Memory B cell (primary cell): ENCODE measurements around the gene MFAP1.

Experiments used
- ATAC-seq: fragments of 150-1000 bp; cut with Tn5 transposase; 2 replicates; pipeline ENCODE4 v1.10.0; 2021; ENCODE audit warnings: low read depth, mild to moderate bottlenecking, moderate library complexity
- DNase-seq, 2 donors: peaks; one replicate each; pipeline ENCODE4 v3.0.0; 2022; ENCODE audit warnings: low spot score in 2 of 2
- H3K27ac Mint-ChIP-seq: one replicate; pipeline ENCODE4 v1.8.0; 2022; ENCODE audit warnings: mild to moderate bottlenecking, moderate library complexity, mixed read lengths
- H3K27me3 Mint-ChIP-seq: one replicate; pipeline ENCODE4 v1.8.0; 2022; ENCODE audit warnings: mixed read lengths
- H3K36me3 Mint-ChIP-seq: one replicate; pipeline ENCODE4 v1.8.0; 2022; ENCODE audit warnings: mild to moderate bottlenecking, mixed read lengths
- H3K4me1 Mint-ChIP-seq: one replicate; pipeline ENCODE4 v1.8.0; 2022; ENCODE audit warnings: mixed read lengths
- H3K4me3 Mint-ChIP-seq: one replicate; pipeline ENCODE4 v1.8.0; 2022; ENCODE audit warnings: mild to moderate bottlenecking, moderate library complexity, mixed read lengths
- H3K9me3 Mint-ChIP-seq: one replicate; pipeline ENCODE4 v1.8.0; 2022; ENCODE audit warnings: mixed read lengths

Gene MFAP1

DNA sequence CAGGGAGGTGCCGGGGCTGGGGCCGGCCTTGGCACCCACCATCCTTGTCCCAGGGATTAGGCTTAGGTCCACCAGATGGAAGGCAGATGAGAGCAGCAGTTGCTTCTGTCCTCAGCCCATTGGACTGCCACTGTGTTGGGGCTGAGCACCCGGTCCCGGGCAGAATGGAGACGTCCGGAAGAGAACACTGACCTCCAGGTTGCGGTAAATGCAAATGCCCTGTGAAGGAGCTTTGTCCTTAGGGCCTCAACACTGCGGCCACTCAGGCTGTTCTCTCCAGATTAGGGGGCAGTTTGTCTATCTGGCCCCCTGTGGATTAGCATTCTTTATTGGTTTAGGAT, 24.6 kb downstream of the MFAP1 start, which contains the start of gene SERINC4:
Gene SERINC4 (minus strand): TSS at position 276 of the 341 bp plus-strand sequence. CDS start 234 bp downstream, at position 42.
- peaks cover 34% of the 10 kb centered on the region for H3K4me1 Mint-ChIP-seq
- peaks cover 26% of the 10 kb centered on the region for H3K36me3 Mint-ChIP-seq
- peak within 1 kb of the TSS; percentile 98 for H3K27ac Mint-ChIP-seq
- peak within 1 kb of the TSS; percentile 100 for H3K4me3 Mint-ChIP-seq
- no peak for ATAC-seq
- H3K27me3 Mint-ChIP-seq = no peaks in the 10 kb centered on the region
- DNase-seq = no peak
- no peaks in the 10 kb centered on the region for H3K9me3 Mint-ChIP-seq

DNA sequence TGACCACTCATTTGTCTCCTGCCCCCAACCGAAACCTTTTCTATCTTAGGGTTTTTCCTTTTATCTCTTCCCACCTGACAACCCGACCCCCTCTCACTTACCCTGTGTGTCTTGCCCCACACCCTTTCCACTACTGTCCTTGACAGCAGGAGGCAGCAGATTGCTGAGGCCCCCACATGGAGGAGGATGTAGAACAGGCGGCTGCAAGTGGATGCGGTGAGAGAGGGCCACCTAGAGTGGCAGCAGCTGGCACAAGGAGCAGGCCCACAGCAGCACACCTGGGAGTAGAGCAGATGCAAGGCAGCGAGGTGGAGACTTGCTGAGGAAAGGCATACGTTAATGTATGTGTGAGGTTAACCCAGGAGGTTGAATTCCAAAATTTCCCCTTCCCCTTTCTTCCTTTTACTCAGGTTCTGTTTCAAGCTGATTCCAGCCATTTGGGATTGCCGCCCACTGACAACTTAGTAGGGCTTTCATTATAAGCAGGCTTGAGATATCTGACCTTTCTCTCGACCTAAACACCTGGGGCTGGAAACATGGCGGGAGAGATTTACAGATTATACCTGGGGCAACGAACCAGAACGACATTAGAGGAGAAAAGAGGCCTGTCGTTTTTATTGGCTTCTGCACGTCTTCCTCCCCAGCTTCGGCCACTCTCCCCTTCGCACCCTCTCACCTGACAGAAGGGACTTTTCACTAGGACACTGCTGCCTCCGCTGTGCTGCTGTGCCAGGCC, 25.1 kb downstream of the MFAP1 start:
- ATAC-seq = no peak

GRCh38 chr15:43796566-43796965, 27.9 kb downstream of the MFAP1 start:
- Mint-ChIP-seq H3K27me3 (no peaks in the 10 kb centered on the region), H3K36me3 (peaks cover 40% of the 10 kb centered on the region), H3K4me1 (peaks cover 45% of the 10 kb centered on the region), H3K4me3 (no peak overlapping the region), H3K9me3 (no peaks in the 10 kb centered on the region), H3K27ac (no peak overlapping the region)
- DNase-seq = no peak
- no peak for ATAC-seq

More for the DNA sequence above, 25.1 kb downstream of the MFAP1 start:
- Mint-ChIP-seq H3K27ac (peak overlapping the region; percentile 17), H3K4me3 (peak overlapping the region; percentile 24), H3K36me3 (peaks cover 31% of the 10 kb centered on the region), H3K27me3 (no peaks in the 10 kb centered on the region), H3K9me3 (no peaks in the 10 kb centered on the region), H3K4me1 (peaks cover 34% of the 10 kb centered on the region)
- DNase-seq = no peak

- Mint-ChIP-seq H3K4me3 (no peak overlapping the region), H3K4me1 (peaks cover 42% of the 10 kb centered on the region), H3K9me3 (no peaks in the 10 kb centered on the region), H3K36me3 (peaks cover 40% of the 10 kb centered on the region), H3K27me3 (no peaks in the 10 kb centered on the region), H3K27ac (no peak overlapping the region)
- DNase-seq = no peak
- ATAC-seq = no peak
These were observed 28.5 kb downstream of the MFAP1 start for GRCh38 chr15:43795997-43796396.

- Mint-ChIP-seq H3K36me3 (peaks cover 36% of the 10 kb centered on the region), H3K4me3 (no peak overlapping the region)
These were observed 29.3 kb downstream of the MFAP1 start for GRCh38 chr15:43795197-43795596.

GRCh38 chr15:43794269-43795037, 30.0 kb downstream of the MFAP1 start:
- H3K4me3 Mint-ChIP-seq = peak overlapping the region; percentile 49
- peak overlapping the region; percentile 42 for H3K27ac Mint-ChIP-seq
- H3K9me3 Mint-ChIP-seq = no peaks in the 10 kb centered on the region
- H3K4me1 Mint-ChIP-seq = peaks cover 32% of the 10 kb centered on the region
- DNase-seq = no peak
- H3K27me3 Mint-ChIP-seq = no peaks in the 10 kb centered on the region
- ATAC-seq = no peak
- peaks cover 33% of the 10 kb centered on the region for H3K36me3 Mint-ChIP-seq

More at GRCh38 chr15:43795197-43795596, 29.3 kb downstream of the MFAP1 start:
- Mint-ChIP-seq H3K9me3 (no peaks in the 10 kb centered on the region), H3K27ac (no peak overlapping the region), H3K4me1 (peaks cover 36% of the 10 kb centered on the region), H3K27me3 (no peaks in the 10 kb centered on the region)
- DNase-seq (no peak), ATAC-seq (no peak)

DNA sequence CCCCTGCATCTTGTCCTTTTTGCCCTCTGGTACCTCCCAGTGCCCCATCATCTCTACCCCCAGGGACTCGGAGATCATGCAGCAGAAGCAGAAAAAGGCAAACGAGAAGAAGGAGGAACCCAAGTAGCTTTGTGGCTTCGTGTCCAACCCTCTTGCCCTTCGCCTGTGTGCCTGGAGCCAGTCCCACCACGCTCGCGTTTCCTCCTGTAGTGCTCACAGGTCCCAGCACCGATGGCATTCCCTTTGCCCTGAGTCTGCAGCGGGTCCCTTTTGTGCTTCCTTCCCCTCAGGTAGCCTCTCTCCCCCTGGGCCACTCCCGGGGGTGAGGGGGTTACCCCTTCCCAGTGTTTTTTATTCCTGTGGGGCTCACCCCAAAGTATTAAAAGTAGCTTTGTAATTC, 30.8 kb downstream of the MFAP1 start:
- H3K27me3 Mint-ChIP-seq = no peaks in the 10 kb centered on the region
- H3K9me3 Mint-ChIP-seq = no peaks in the 10 kb centered on the region
- peaks cover 30% of the 10 kb centered on the region for H3K4me1 Mint-ChIP-seq
- no peak for ATAC-seq
- H3K27ac Mint-ChIP-seq = peak overlapping the region; percentile 96
- DNase-seq = no peak
- peaks cover 26% of the 10 kb centered on the region for H3K36me3 Mint-ChIP-seq
- peak overlapping the region; percentile 95 for H3K4me3 Mint-ChIP-seq

GRCh38 chr15:43792761-43793476, 31.6 kb downstream of the MFAP1 start:
- Mint-ChIP-seq H3K36me3 (peaks cover 23% of the 10 kb centered on the region), H3K9me3 (no peaks in the 10 kb centered on the region), H3K4me1 (peaks cover 30% of the 10 kb centered on the region), H3K4me3 (peak overlapping the region; percentile 95), H3K27ac (peak overlapping the region; percentile 96), H3K27me3 (no peaks in the 10 kb centered on the region)
- DNase-seq (no peak), ATAC-seq (no peak)

DNA sequence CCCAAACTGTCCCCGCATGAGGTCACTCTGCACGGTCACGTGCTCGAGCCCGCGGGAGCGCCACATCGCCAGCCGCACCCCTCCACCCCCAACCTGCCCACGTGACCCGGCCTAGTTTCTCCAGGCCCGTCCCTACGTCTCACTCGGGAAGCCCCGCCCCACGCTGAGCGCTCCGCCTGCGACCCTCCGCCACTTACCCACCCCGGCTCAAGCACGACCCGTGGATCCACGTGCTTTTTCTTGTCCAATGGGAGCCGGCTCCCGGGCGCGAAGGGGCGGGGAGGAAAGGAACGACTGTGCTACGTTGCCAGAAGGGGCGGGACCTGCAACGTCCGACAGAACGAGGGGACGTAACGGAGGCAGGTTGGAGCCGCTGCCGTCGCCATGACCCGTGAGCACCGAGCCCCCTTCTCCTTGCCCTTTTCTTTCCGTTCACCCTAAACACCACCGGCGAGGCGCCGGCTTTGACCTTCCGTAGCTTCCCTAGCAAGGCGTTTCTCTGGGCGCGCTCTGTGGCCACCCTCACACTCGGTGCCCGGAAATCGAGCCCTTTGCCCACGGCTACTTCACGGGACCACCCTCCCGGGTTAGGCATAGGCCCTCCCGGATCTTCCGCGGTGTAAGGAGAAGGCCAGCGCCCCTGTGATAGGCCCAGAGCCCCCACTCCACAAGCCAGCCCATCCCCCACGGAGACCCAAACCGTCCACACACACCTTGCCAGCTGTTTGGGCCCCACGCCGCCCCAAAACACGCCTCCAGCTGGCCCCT, 32.3 kb downstream of the MFAP1 start, which contains the start of gene SERF2:
Gene SERF2 (plus strand): TSS at position 328 of the 768 bp plus-strand sequence. CDS start 57 bp downstream, at position 385.
- DNase-seq = peak; percentile 92 to 97
- peak; percentile 84 for ATAC-seq
- H3K27me3 Mint-ChIP-seq = no peaks in the 10 kb centered on the region
- peaks cover 23% of the 10 kb centered on the region for H3K36me3 Mint-ChIP-seq
- peak within 1 kb of the TSS; percentile 96 for H3K27ac Mint-ChIP-seq
- H3K9me3 Mint-ChIP-seq = no peaks in the 10 kb centered on the region
- H3K4me1 Mint-ChIP-seq = peaks cover 30% of the 10 kb centered on the region
- peak within 1 kb of the TSS; percentile 95 for H3K4me3 Mint-ChIP-seq

- no peaks in the 10 kb centered on the region for H3K9me3 Mint-ChIP-seq
- ATAC-seq (peak; percentile 39), DNase-seq (peak in 1 of 2 donors; percentile 26)
- H3K36me3 Mint-ChIP-seq = peaks cover 10% of the 10 kb centered on the region
- peaks cover 3% of the 10 kb centered on the region for H3K27me3 Mint-ChIP-seq
- peak overlapping the region; percentile 71 for H3K4me3 Mint-ChIP-seq
- peak overlapping the region; percentile 90 for H3K27ac Mint-ChIP-seq
- H3K4me1 Mint-ChIP-seq = peaks cover 22% of the 10 kb centered on the region
These were observed 35.1 kb downstream of the MFAP1 start for GRCh38 chr15:43789409-43789808.

- peaks cover 17% of the 10 kb centered on the region for H3K4me1 Mint-ChIP-seq
- DNase-seq (no peak), ATAC-seq (no peak)
- peaks cover 2% of the 10 kb centered on the region for H3K27me3 Mint-ChIP-seq
- H3K36me3 Mint-ChIP-seq = peaks cover 3% of the 10 kb centered on the region
- no peaks in the 10 kb centered on the region for H3K9me3 Mint-ChIP-seq
- no peak overlapping the region for H3K4me3 Mint-ChIP-seq
- H3K27ac Mint-ChIP-seq = no peak overlapping the region
These were observed 45.5 kb downstream of the MFAP1 start for GRCh38 chr15:43779016-43779415.

DNA sequence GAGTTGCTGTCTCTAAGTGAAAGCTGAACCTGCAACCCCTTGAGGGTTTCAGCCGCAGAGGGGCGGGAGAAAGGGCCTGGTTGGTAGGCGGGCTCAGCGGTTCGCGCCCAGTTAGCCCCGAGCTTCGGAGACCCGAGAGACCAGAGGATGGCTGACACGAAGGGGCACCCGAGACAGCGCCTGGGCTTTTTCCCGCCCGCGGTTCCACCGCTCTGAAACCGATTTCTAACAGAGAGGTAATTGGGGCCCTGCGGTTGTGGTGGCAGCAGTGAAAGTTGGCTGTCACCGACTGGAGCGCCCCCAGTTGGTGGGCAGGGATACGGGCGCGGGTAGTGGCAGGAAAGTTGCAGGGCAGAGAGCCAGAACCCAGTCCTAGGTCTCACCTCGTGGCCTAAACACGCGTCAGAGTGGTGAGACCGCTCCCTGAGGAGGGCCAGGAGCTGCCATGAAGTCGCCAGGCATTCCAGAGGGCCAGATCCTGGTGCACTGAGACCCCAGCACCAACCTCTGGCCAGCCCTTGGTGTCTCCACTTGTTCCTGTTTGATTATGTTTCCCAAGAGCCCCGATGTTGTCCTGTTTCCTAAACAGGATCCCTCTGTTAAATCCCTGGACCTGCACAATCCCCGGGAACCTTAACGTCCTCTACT, 47.1 kb downstream of the MFAP1 start:
- peak; percentile 75 to 83 for DNase-seq
- peaks cover 2% of the 10 kb centered on the region for H3K27me3 Mint-ChIP-seq
- peak; percentile 53 for ATAC-seq
- H3K27ac Mint-ChIP-seq = peak overlapping the region; percentile 90
- peak overlapping the region; percentile 93 for H3K4me3 Mint-ChIP-seq
- H3K36me3 Mint-ChIP-seq = peaks cover 8% of the 10 kb centered on the region
- peaks cover 15% of the 10 kb centered on the region for H3K4me1 Mint-ChIP-seq
- no peaks in the 10 kb centered on the region for H3K9me3 Mint-ChIP-seq
